K562 treated with DMSO at 1 percent for 48 hours (cell line): ENCODE results near the gene SH2D5. TPM values are rescaled to one million over a fixed set of nuclear protein-coding genes. Genes with fewer than 3 reads are reported as not detected.

Experiments used
- total RNA-seq: library from RNA; unstranded; fragments of 300-600 nt; gene quantifications from 2 replicates; pipeline ENCODE4 v1.2.3, GENCODE V29; 2022; ENCODE audit warnings: low replicate concordance; ENCODE audit errors: extremely low read depth

Gene SH2D5
- total RNA-seq = not detected in 2 replicates

GRCh38 chr1:20732588-20733359, at the start of gene SH2D5:
SH2D5 (minus strand) TSS chr1:20732703; CDS start chr1:20728044, 4,659 bp downstream.

GRCh38 chr1:20717452-20718342, 14.8 kb downstream of the SH2D5 start, which contains the start of gene KIF17:
KIF17 (minus strand) TSS chr1:20718007; CDS start chr1:20717706, 301 bp downstream.

Other genes starting within 250 kb of the SH2D5 start
- gene CAMK2N1, start 246.5 kb downstream of the SH2D5 start, total RNA-seq = not detected in 2 replicates
- gene MUL1, start 224.6 kb downstream of the SH2D5 start, total RNA-seq = not detected in 2 replicates
- gene FAM43B, start 180.1 kb downstream of the SH2D5 start, total RNA-seq = not detected in 2 replicates
- not detected in 2 replicates for gene CDA, start 143.6 kb downstream of the SH2D5 start, total RNA-seq
- gene PINK1, start 99.2 kb downstream of the SH2D5 start, total RNA-seq = not detected in 2 replicates
- 274 TPM in 1 of 2 replicates, not detected in the other for gene DDOST, start 71.3 kb downstream of the SH2D5 start, total RNA-seq
- not detected in 2 replicates for gene KIF17, start 14.7 kb downstream of the SH2D5 start, total RNA-seq
- not detected in 2 replicates for gene HP1BP3, start 54.6 kb upstream of the SH2D5 start, total RNA-seq